Endothelial cell of umbilical vein (primary cell): ENCODE data around the gene BMPR1A. TPM values are rescaled to one million over a fixed set of nuclear protein-coding genes. Genes with fewer than 3 reads are reported as not detected.

Experiments used
- BruUV-seq: library from RNA; stranded (reverse); fragments of 400-500 nt; replicated peaks from 2 replicates; lab custom pipeline; 2021; lab: Mats Ljungman, UMichigan
- CTCF ChIA-PET: fragments of 300-600, 350-600 bp; sonication (Branson Sonifier 250); formaldehyde crosslinking; loops from one replicate; lab custom pipeline; 2021; ENCODE audit warnings: antibody characterized with exemption, inconsistent platforms; lab: Charles Lee
- POLR2A ChIA-PET: fragments of 300-600, 350-600 bp; sonication (Branson Sonifier 250); formaldehyde crosslinking; loops from one replicate; lab custom pipeline; 2021; ENCODE audit warnings: antibody characterized with exemption, inconsistent platforms; lab: Charles Lee
- DNase-seq: peaks from one replicate; pipeline ENCODE4 v3.0.0-alpha.2; 2011; ENCODE audit warnings: low read depth, low spot score
- FAIRE-seq: peaks from 2 replicates; lab custom pipeline; 2011; peaks lifted over from hg19 to GRCh38; lab: Jason Lieb, UNC
- H2AFZ ChIP-seq: 2 replicates; pipeline ENCODE4 v1.6.0; 2012; ENCODE audit warnings: low read depth, low read length, control low read depth, inconsistent platforms
- H3K27ac ChIP-seq: 2 replicates; pipeline ENCODE4 v1.5.1; 2011; ENCODE audit warnings: low read depth, mild to moderate bottlenecking, control low read depth, low read length, moderate library complexity; ENCODE audit not compliant: insufficient read depth
- H3K27me3 ChIP-seq, 2 experiments: 2 replicates each; pipeline versions ENCODE4 v1.6.0 to v1.6.1; 2011; ENCODE audit warnings: low read length in 2 of 2, mixed read lengths in 1 of 2; ENCODE audit not compliant: control insufficient read depth in 2 of 2, insufficient read depth in 2 of 2
- H3K36me3 ChIP-seq, 2 experiments: 2 replicates in 1 of 2; 3 replicates in 1 of 2; pipeline ENCODE4 v1.5.1; 2011; ENCODE audit warnings: low read length in 2 of 2, mild to moderate bottlenecking in 1 of 2, moderate library complexity in 1 of 2; ENCODE audit not compliant: control insufficient read depth in 2 of 2, insufficient read depth in 2 of 2; ENCODE audit errors: extremely low read depth in 1 of 2
- H3K4me1 ChIP-seq: 3 replicates; pipeline ENCODE4 v1.5.1; 2011; ENCODE audit warnings: mild to moderate bottlenecking, low read length; ENCODE audit not compliant: control insufficient read depth, insufficient read depth; ENCODE audit errors: extremely low read depth
- H3K4me2 ChIP-seq: 2 replicates; pipeline ENCODE4 v1.6.1; 2011; ENCODE audit warnings: low read length, control low read depth, mixed read lengths; ENCODE audit not compliant: insufficient read depth
- H3K4me3 ChIP-seq, 3 experiments: fragments of 200-600 bp in 1 of 3; sonication (generic), shearing (Covaris generic) in 1 of 3; replicated peaks in 1 of 3; 2 replicates each; pipeline ENCODE4 v1.5.1; 2011 to 2016; ENCODE audit warnings: control low read depth in 3 of 3, low read length in 3 of 3, mild to moderate bottlenecking in 2 of 3, inconsistent platforms in 1 of 3, low read depth in 1 of 3, moderate library complexity in 1 of 3; ENCODE audit not compliant: insufficient read depth in 1 of 3
- H3K79me2 ChIP-seq: 2 replicates; pipeline ENCODE4 v1.6.0; 2012; ENCODE audit warnings: low read length, inconsistent platforms; ENCODE audit not compliant: control insufficient read depth, insufficient read depth
- H3K9ac ChIP-seq: replicated peaks from 2 replicates; pipeline ENCODE3; 2011; ENCODE audit warnings: low read length, control low read depth; ENCODE audit not compliant: insufficient read depth; ENCODE audit errors: extremely low read depth
- H3K9me1 ChIP-seq: replicated peaks from 3 replicates; pipeline ENCODE4 v1.6.0; 2011; ENCODE audit warnings: mild to moderate bottlenecking, low read length; ENCODE audit not compliant: control insufficient read depth, insufficient read depth; ENCODE audit errors: extremely low read depth
- H3K9me3 ChIP-seq: replicated peaks from 2 replicates; pipeline ENCODE4 v1.5.1; 2012; ENCODE audit warnings: low read length, inconsistent platforms; ENCODE audit not compliant: control insufficient read depth, insufficient read depth
- H4K20me1 ChIP-seq: replicated peaks from 2 replicates; pipeline ENCODE3; 2011; ENCODE audit warnings: mild to moderate bottlenecking, low read length; ENCODE audit not compliant: control insufficient read depth, insufficient read depth; ENCODE audit errors: extremely low read depth
- EZH2 ChIP-seq: IDR thresholded peaks from 2 replicates; pipeline ENCODE4 v1.6.1; 2012; ENCODE audit warnings: borderline replicate concordance, low read depth, mild to moderate bottlenecking, moderate library complexity, low read length, inconsistent platforms; ENCODE audit not compliant: severe bottlenecking
- FOS ChIP-seq: IDR thresholded peaks from 2 replicates; pipeline ENCODE4 v1.6.1; 2011; ENCODE audit warnings: mild to moderate bottlenecking, low read length, moderate library complexity, borderline replicate concordance; ENCODE audit not compliant: insufficient read depth
- GATA2 ChIP-seq: IDR thresholded peaks from 2 replicates; pipeline ENCODE4 v1.7.0; 2011; ENCODE audit warnings: low read depth, mild to moderate bottlenecking, moderate library complexity, mixed read lengths, low read length; ENCODE audit not compliant: insufficient read length, insufficient read depth
- JUN ChIP-seq: IDR thresholded peaks from 2 replicates; pipeline ENCODE4 v1.6.1; 2011; ENCODE audit warnings: borderline replicate concordance, low read depth; ENCODE audit not compliant: insufficient read length, insufficient read depth
- MYC ChIP-seq: IDR thresholded peaks from one replicate; pipeline ENCODE4 v1.6.1; 2011; ENCODE audit warnings: mild to moderate bottlenecking, low read depth, low read length
- POLR2A ChIP-seq: IDR thresholded peaks from 2 replicates; pipeline ENCODE4 v1.6.1; 2012; ENCODE audit warnings: low read depth, mild to moderate bottlenecking, control low read depth, low read length
- POLR2AphosphoS5 ChIP-seq: IDR thresholded peaks from 2 replicates; pipeline ENCODE4 v1.6.1; 2012; ENCODE audit warnings: low read depth, mild to moderate bottlenecking, control low read depth, low read length, moderate library complexity; ENCODE audit not compliant: insufficient read depth
- dilution Hi-C: fragments of 300-500 bp; cut with MboI; formaldehyde crosslinking; loops from one replicate; pipeline ENCODE4 v1.15.0; 2019; ENCODE audit warnings: low sequenced_read_pairs; ENCODE audit not compliant: extremely low pct_ligation_motif_present
- intact Hi-C: fragments of 100-400 bp; cut with micrococcal nuclease; formaldehyde crosslinking; loops from one replicate; pipeline ENCODE4 v1.10.0; 2022
- polyA plus RNA-seq, 4 experiments: library from polyadenylated mRNA; depleted of rRNA in 3 of 4; stranded (reverse) in 3 of 4; unstranded in 1 of 4; fragments of >200 nt; gene quantifications; 2 replicates each; pipeline versions ENCODE4 v1.2.1 to v1.2.3, GENCODE V29; 2011 to 2012; ENCODE audit warnings: missing spikeins in 1 of 4
- total RNA-seq: library from RNA; stranded (reverse); gene quantifications from 2 replicates; pipeline ENCODE4 v1.2.3, GENCODE V29; 2021
- TF ChIP-seq, protein P1 (sequence below): IDR thresholded peaks from 2 replicates; pipeline ENCODE4 v1.6.1; 2011; ENCODE audit not compliant: insufficient read depth, insufficient read length
- TF ChIP-seq, protein P2 (sequence below), 2 donors: IDR thresholded peaks; 1 replicate in 1 of 2; 2 replicates in 1 of 2; pipeline ENCODE4 v1.5.1; 2011; ENCODE audit warnings: low read length in 2 of 2, mild to moderate bottlenecking in 2 of 2, moderate library complexity in 2 of 2, control low read depth in 1 of 2, inconsistent platforms in 1 of 2, low read depth in 1 of 2; ENCODE audit not compliant: insufficient read depth in 1 of 2; ENCODE audit errors: extremely low read depth in 1 of 2

The BMPR1A gene
- total and polyA plus RNA-seq, 2 donors (not counting 3 experiments of a cell fraction or from before 2014, with no cell fraction given), result not detected

DNA sequence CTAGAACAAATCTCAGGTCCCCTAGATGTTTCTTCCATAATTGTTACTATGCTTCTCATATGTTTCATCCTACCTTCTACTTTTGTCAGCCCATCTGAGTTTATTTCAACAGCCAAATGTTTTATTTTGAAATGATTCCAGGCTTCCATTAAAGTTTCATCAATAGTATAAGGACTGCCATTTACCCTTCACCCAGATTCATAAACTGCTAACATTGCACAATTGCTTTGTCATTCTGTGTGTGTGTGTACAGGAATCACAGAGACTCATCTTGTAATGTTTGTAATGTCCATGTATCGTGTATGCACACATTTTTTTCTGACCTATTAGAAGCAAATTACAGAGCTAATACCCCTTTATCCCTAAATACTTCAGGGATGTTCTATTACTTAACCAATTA lies 175.5 kb downstream of the BMPR1A start:
- BruUV-seq, result no TSS peak
- no peak overlapping the region for H3K4me3 ChIP-seq
- intact Hi-C loops, result no loop called here
- no peak overlapping the region for H3K9ac ChIP-seq
- ChIA-PET CTCF (interaction anchor here (1.0 to 1.1 kb wide), 3 partner anchors 29 to 35 kb away, joined by 3 to 7 read pairs (median 3); no protein-coding TSS in a partner anchor), POLR2A (no interaction called here)
- H3K4me1 ChIP-seq, result no peaks in the 10 kb centered on the region
- no peak for FAIRE-seq
- no peaks in the 10 kb centered on the region for H3K79me2 ChIP-seq
- TF ChIP-seq GATA2, result no peak
- TF ChIP-seq POLR2AphosphoS5, result no peak
- no peak for TF ChIP-seq FOS
- TF ChIP-seq EZH2, result no peak
- TF ChIP-seq, protein P1, sequence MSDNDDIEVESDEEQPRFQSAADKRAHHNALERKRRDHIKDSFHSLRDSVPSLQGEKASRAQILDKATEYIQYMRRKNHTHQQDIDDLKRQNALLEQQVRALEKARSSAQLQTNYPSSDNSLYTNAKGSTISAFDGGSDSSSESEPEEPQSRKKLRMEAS, result no peak
- TF ChIP-seq MYC, result no peak
- no peak for TF ChIP-seq POLR2A
- TF ChIP-seq JUN, result no peak
- TF ChIP-seq, protein P2, sequence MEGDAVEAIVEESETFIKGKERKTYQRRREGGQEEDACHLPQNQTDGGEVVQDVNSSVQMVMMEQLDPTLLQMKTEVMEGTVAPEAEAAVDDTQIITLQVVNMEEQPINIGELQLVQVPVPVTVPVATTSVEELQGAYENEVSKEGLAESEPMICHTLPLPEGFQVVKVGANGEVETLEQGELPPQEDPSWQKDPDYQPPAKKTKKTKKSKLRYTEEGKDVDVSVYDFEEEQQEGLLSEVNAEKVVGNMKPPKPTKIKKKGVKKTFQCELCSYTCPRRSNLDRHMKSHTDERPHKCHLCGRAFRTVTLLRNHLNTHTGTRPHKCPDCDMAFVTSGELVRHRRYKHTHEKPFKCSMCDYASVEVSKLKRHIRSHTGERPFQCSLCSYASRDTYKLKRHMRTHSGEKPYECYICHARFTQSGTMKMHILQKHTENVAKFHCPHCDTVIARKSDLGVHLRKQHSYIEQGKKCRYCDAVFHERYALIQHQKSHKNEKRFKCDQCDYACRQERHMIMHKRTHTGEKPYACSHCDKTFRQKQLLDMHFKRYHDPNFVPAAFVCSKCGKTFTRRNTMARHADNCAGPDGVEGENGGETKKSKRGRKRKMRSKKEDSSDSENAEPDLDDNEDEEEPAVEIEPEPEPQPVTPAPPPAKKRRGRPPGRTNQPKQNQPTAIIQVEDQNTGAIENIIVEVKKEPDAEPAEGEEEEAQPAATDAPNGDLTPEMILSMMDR (IDR thresholded peaks at IDR 0.05; ENCODE audit: extremely low read depth in 1 of 2, insufficient read depth in 1 of 2, low read depth in 1 of 2, low read length in 2 of 2), result no peak
- peaks cover 17 to 31% of the 10 kb centered on the region in 2 experiments for H3K36me3 ChIP-seq
- H3K9me1 ChIP-seq, result no peaks in the 10 kb centered on the region
- H3K4me2 ChIP-seq, result no peak overlapping the region
- no peaks in the 10 kb centered on the region for H4K20me1 ChIP-seq
- no peak for DNase-seq
- dilution Hi-C loops, result no loop called here
- no peak overlapping the region for H3K27ac ChIP-seq
- H2AFZ ChIP-seq, result no peak overlapping the region
- no peaks in the 10 kb centered on the region for H3K9me3 ChIP-seq
- no peaks in the 10 kb centered on the region for H3K27me3 ChIP-seq
